Measurements from ENCODE around the gene SLC13A3. TPM values are rescaled to one million over a fixed set of nuclear protein-coding genes. Genes with fewer than 3 reads are reported as not detected.

The SLC13A3 gene
- total and polyA plus RNA-seq, 2 donors from 2014 or later, result 31.5 to 241 TPM

- TF ChIP-seq CTCF (IDR thresholded peaks at IDR 0.05; ENCODE audit: borderline replicate concordance, extremely low read depth, insufficient read depth), result no peak
- Histone ChIP-seq H3K36me3 (ENCODE audit: control insufficient read depth in 2 of 3, insufficient read depth in 3 of 3, low read length in 3 of 3) (peaks cover 0 to 14% (median 0%) of the 10 kb centered on the region in 3 donors), H3K9ac (ENCODE audit: low read length in 3 of 3) (no peak overlapping the region), H3K27ac (ENCODE audit: low read depth in 2 of 2, low read length in 2 of 2) (no peak overlapping the region), H3K9me3 (ENCODE audit: control insufficient read depth in 2 of 3, insufficient read depth in 1 of 3, low read length in 3 of 3) (no peaks in the 10 kb centered on the region), H3K4me1 (ENCODE audit: control insufficient read depth in 2 of 3, insufficient read depth in 2 of 3, low read depth in 1 of 3, low read length in 3 of 3) (peaks cover 2 to 10% (median 9%) of the 10 kb centered on the region in 3 donors), H3K4me3 (ENCODE audit: low read length in 3 of 3) (peak overlapping the region in 1 of 3 donors; percentile 58), H3K27me3 (ENCODE audit: control insufficient read depth, insufficient read depth, low read length) (no peaks in the 10 kb centered on the region)
- FAIRE-seq (no peak), DNase-seq (no peak)
- intact Hi-C loops (cut with DNase I), result no loop called here
These were observed 31.9 kb upstream of the SLC13A3 start for GRCh38 chr20:46683011-46683667.

- Histone ChIP-seq H3K36me3 (ENCODE audit: control insufficient read depth in 2 of 3, insufficient read depth in 3 of 3, low read length in 3 of 3) (peaks cover 0 to 14% (median 0%) of the 10 kb centered on the region in 3 donors), H3K27ac (ENCODE audit: low read depth in 2 of 2, low read length in 2 of 2) (no peak overlapping the region), H3K9ac (ENCODE audit: low read length in 3 of 3) (no peak overlapping the region), H3K27me3 (ENCODE audit: control insufficient read depth, insufficient read depth, low read length) (no peaks in the 10 kb centered on the region), H3K4me1 (ENCODE audit: control insufficient read depth in 2 of 3, insufficient read depth in 2 of 3, low read depth in 1 of 3, low read length in 3 of 3) (peaks cover 2 to 7% (median 5%) of the 10 kb centered on the region in 3 donors), H3K9me3 (ENCODE audit: control insufficient read depth in 2 of 3, insufficient read depth in 1 of 3, low read length in 3 of 3) (no peaks in the 10 kb centered on the region), H3K4me3 (ENCODE audit: low read length in 3 of 3) (no peak overlapping the region)
- intact Hi-C loops (cut with DNase I), result no loop called here
- TF ChIP-seq CTCF (IDR thresholded peaks at IDR 0.05; ENCODE audit: borderline replicate concordance, extremely low read depth, insufficient read depth), result no peak
- FAIRE-seq (no peak), DNase-seq (no peak)
These were observed 31.0 kb upstream of the SLC13A3 start for GRCh38 chr20:46682063-46682821.

- no peaks in the 10 kb centered on the region for H3K9me3 ChIP-seq (ENCODE audit: control insufficient read depth in 2 of 3, insufficient read depth in 1 of 3, low read length in 3 of 3)
- H3K36me3 ChIP-seq (ENCODE audit: control insufficient read depth in 2 of 3, insufficient read depth in 3 of 3, low read length in 3 of 3), result peaks cover 0 to 6% (median 0%) of the 10 kb centered on the region in 3 donors
- intact Hi-C loops (cut with DNase I), result no loop called here
- FAIRE-seq (no peak), DNase-seq (peak in 4 of 5 donors; percentile 71 to 82 (median 78))
- H3K4me1 ChIP-seq (ENCODE audit: control insufficient read depth in 2 of 3, insufficient read depth in 2 of 3, low read depth in 1 of 3, low read length in 3 of 3), result peaks cover 2 to 6% (median 5%) of the 10 kb centered on the region in 3 donors
- H3K9ac ChIP-seq (ENCODE audit: low read length in 3 of 3), result no peak overlapping the region
- H3K27me3 ChIP-seq (ENCODE audit: control insufficient read depth, insufficient read depth, low read length), result no peaks in the 10 kb centered on the region
- H3K4me3 ChIP-seq (ENCODE audit: low read length in 3 of 3), result no peak overlapping the region
- no peak overlapping the region for H3K27ac ChIP-seq (ENCODE audit: low read depth in 2 of 2, low read length in 2 of 2)
- peak; percentile 74 for TF ChIP-seq CTCF (IDR thresholded peaks at IDR 0.05; ENCODE audit: borderline replicate concordance, extremely low read depth, insufficient read depth)
These were observed 30.0 kb upstream of the SLC13A3 start for GRCh38 chr20:46681032-46681854.
